Fibroblast of the aortic adventitia (primary cell): ENCODE results near the gene CBX1. TPM values are rescaled to one million over a fixed set of nuclear protein-coding genes. Genes with fewer than 3 reads are reported as not detected.

Experiments used
- DNase-seq: peaks from one replicate; pipeline ENCODE4 v3.0.0-alpha.2; 2010; ENCODE audit warnings: low read depth
- H3K4me3 ChIP-seq: 2 replicates; pipeline ENCODE4 v1.5.1; 2011; ENCODE audit warnings: low read depth, mild to moderate bottlenecking, control low read depth, low read length, moderate library complexity
- total RNA-seq: library from RNA; depleted of rRNA; stranded (reverse); fragments of >200 nt; gene quantifications from 2 replicates; pipeline ENCODE4 v1.2.3, GENCODE V29; 2012; ENCODE audit warnings: low replicate concordance
- TF ChIP-seq, protein P1 (sequence below): IDR thresholded peaks from 2 replicates; pipeline ENCODE4 v1.5.1; 2011; ENCODE audit warnings: mild to moderate bottlenecking, low read length, control low read depth, inconsistent platforms; ENCODE audit not compliant: insufficient read depth

Gene CBX1
- total RNA-seq, 1 donor = 49.2 TPM

DNA sequence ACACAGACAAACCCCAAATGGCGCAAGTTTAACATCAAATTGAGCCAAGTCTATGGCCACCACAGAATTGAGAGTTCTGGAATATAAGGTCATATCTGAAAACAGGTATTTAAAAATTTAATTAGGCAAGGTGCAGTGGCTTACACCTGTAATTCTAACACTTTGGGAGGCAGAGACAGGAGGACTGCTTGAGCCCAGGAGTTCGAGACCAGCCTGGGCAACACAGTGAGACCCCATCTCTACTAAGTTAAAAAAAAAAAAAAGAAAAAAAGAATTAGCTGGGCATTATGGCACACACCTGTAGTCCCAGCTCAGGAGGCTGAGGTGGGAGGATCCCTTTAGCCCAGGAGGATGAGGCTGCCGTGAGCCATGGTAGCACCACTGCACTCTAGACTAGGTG is 34.0 kb downstream of the CBX1 start:
- no peak for DNase-seq
- TF ChIP-seq, protein P1, sequence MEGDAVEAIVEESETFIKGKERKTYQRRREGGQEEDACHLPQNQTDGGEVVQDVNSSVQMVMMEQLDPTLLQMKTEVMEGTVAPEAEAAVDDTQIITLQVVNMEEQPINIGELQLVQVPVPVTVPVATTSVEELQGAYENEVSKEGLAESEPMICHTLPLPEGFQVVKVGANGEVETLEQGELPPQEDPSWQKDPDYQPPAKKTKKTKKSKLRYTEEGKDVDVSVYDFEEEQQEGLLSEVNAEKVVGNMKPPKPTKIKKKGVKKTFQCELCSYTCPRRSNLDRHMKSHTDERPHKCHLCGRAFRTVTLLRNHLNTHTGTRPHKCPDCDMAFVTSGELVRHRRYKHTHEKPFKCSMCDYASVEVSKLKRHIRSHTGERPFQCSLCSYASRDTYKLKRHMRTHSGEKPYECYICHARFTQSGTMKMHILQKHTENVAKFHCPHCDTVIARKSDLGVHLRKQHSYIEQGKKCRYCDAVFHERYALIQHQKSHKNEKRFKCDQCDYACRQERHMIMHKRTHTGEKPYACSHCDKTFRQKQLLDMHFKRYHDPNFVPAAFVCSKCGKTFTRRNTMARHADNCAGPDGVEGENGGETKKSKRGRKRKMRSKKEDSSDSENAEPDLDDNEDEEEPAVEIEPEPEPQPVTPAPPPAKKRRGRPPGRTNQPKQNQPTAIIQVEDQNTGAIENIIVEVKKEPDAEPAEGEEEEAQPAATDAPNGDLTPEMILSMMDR = no peak
- no peak overlapping the region for H3K4me3 ChIP-seq

DNA sequence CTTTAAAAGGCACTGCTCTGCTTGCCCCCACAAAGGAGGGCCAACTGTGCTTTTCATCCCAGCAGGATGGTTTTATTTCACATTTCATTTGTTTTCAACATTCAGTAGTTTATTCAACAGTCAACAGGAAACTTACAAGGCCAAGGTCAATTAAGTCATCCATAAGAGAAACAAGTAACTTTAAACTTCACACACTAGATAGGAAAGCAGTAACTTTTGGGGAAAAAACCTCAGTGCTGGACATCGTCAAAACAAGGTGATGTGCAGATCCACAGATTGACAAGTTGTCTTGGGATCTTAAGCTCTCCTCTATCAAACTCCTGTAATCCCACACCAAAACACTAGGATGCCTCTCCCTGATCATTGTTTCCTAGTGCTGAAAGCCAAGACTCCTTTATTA is 34.6 kb downstream of the CBX1 start:
- no peak for DNase-seq
- H3K4me3 ChIP-seq = no peak overlapping the region
- TF ChIP-seq, protein P1 = no peak

DNA sequence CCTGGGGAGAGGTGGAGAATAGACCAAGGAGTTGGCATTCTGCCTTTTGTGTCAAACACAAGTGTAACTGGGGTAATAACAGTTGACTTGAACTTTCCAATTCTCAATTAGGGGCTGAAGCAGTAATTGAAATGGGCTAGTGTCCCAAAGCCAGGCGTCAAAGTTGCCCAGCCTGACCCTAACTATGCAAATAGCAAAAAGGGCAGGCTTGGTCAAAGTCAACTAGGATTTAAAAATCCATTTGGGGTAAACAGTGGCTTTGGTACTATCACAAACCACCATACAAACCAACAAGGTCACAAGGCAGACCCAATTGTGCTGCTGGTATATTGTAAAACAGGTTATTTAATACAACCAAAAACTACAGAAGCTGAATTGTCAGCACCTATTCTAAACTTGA is 35.1 kb downstream of the CBX1 start:
- DNase-seq = no peak
- TF ChIP-seq, protein P1 = no peak
- no peak overlapping the region for H3K4me3 ChIP-seq

DNA sequence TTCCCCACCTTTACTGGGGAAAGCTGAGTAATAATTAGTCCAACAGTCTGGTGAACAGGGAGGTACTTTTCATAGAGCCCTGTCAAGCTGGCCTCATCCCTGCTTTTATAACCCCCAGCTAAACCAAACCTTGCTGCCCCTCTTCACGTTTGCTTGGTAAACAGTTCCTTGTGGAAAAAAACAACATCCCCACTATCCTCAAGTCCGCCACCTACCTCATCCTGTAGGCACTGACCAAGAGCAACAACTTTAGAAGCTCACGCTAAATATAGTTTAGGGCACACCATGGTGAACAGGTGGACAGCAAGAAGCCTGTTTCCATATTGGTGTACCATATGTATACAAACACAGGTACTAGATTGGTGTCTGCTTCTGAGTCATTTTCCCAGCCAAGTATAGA is 36.6 kb downstream of the CBX1 start:
- H3K4me3 ChIP-seq = no peak overlapping the region
- no peak for DNase-seq
- TF ChIP-seq, protein P1 = no peak

DNA sequence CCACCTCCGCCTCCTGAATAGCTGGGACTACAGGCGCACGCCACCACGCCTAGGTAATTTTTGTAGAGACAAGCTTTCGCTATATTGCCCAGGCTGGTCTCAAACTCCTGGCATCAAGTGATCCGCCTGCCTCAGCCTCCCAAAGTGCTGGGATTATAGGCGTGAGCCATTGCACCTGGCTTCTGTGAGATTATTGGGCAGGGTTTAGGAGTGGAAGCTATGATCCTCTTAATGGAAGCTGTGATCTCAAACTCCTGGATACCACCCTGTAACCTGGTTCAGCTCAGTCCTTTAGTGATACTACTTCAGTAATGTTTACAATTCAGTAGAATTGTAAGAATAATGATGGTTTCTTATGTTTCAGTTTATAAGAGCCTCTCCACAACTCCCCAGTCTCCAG is 39.0 kb downstream of the CBX1 start:
- H3K4me3 ChIP-seq = no peak overlapping the region
- TF ChIP-seq, protein P1 = no peak
- no peak for DNase-seq

DNA sequence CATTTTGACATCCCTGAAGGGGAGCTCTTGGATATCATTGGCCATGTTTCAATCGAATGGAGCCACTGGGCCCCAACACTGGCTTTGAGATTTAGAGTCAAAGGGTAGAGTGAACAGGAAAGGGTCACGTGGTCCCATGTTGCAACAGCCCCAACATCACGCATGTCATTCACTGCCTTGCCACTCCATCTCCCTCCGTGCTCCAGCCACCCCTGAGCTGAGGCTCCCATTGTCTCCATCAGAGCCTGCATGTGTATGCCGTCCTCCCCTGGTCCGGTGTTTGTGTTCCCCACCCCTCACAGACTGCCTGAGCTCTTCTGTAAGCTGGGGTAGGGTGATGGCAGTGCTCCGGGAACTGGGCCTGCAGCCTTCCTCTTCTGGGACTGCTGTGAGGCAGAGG is 41.0 kb downstream of the CBX1 start:
- H3K4me3 ChIP-seq = peak overlapping the region; percentile 17
- TF ChIP-seq, protein P1 = no peak
- DNase-seq = no peak

DNA sequence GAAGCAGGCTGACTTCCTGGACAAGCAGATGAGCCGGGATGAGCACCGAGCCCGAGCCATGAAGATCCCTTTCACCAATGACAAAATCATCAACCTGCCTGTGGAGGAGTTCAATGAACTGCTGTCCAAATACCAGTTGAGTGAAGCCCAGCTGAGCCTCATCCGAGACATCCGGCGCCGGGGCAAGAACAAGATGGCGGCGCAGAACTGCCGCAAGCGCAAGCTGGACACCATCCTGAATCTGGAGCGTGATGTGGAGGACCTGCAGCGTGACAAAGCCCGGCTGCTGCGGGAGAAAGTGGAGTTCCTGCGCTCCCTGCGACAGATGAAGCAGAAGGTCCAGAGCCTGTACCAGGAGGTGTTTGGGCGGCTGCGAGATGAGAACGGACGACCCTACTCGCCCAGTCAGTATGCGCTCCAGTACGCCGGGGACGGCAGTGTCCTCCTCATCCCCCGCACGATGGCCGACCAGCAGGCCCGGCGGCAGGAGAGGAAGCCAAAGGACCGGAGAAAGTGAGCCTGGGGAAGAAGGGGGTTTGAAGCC is 42.1 kb downstream of the CBX1 start:
- no peak overlapping the region for H3K4me3 ChIP-seq
- TF ChIP-seq, protein P1 = no peak
- no peak for DNase-seq
